NCI-H82 (cell line): Measurements from ENCODE around the gene PCDHGB7.
"Not testable (repeated sequence)": the region's sequence is repeated elsewhere in the genome, so short reads cannot be mapped to it uniquely, and the experiment has no call there.

Source experiments
- DNase-seq: peaks from one replicate; lab custom pipeline; 2025; lab: John Stamatoyannopoulos, UW

Gene PCDHGB7

GRCh38 chr5:141397756-141398551, 19.5 kb upstream of the PCDHGB7 start, which contains the start of gene PCDHGB5:
PCDHGB5 (plus strand) TSS chr5:141397947; CDS start chr5:141398128, 181 bp downstream.
- DNase-seq = not testable (repeated sequence)

GRCh38 chr5:141398608-141399007, 18.9 kb upstream of the PCDHGB7 start:
- no peak for DNase-seq

- no peak for DNase-seq
Observed at GRCh38 chr5:141399555-141400258, 17.8 kb upstream of the PCDHGB7 start.

GRCh38 chr5:141402553-141403243, 14.8 kb upstream of the PCDHGB7 start, which contains the start of gene PCDHGA9:
PCDHGA9 (plus strand) TSS chr5:141402778; CDS start chr5:141402953, 175 bp downstream.
- DNase-seq = peak; percentile 32

- DNase-seq = no peak
Observed at GRCh38 chr5:141403387-141403786, 14.1 kb upstream of the PCDHGB7 start.

GRCh38 chr5:141407790-141408505, 9.5 kb upstream of the PCDHGB7 start, which contains the start of gene PCDHGB6:
PCDHGB6 (plus strand) TSS chr5:141408021; CDS start chr5:141408203, 182 bp downstream.
- peak; percentile 52 for DNase-seq

- DNase-seq = no peak
Observed at GRCh38 chr5:141409598-141410306, 7.7 kb upstream of the PCDHGB7 start.

GRCh38 chr5:141411575-141411974, 5.9 kb upstream of the PCDHGB7 start:
- no peak for DNase-seq

GRCh38 chr5:141412854-141413539, 4.5 kb upstream of the PCDHGB7 start, which contains the start of gene PCDHGA10:
PCDHGA10 (plus strand) TSS chr5:141412987; CDS start chr5:141413176, 189 bp downstream.
- DNase-seq = peak; percentile 47

- no peak for DNase-seq
Observed at GRCh38 chr5:141413540-141414069, 3.9 kb upstream of the PCDHGB7 start.

- DNase-seq = not testable (repeated sequence)
Observed at GRCh38 chr5:141414548-141415274, 2.8 kb upstream of the PCDHGB7 start.

- DNase-seq = not testable (repeated sequence)
Observed at GRCh38 chr5:141415275-141415618, 2.2 kb upstream of the PCDHGB7 start.

- DNase-seq = no peak
Observed at GRCh38 chr5:141419074-141419880, 1.8 kb downstream of the PCDHGB7 start.

GRCh38 chr5:141420855-141421488, 3.5 kb downstream of the PCDHGB7 start, which contains the start of gene PCDHGA11:
PCDHGA11 (plus strand) TSS chr5:141421051; CDS start chr5:141421228, 177 bp downstream.
- DNase-seq = peak; percentile 9

- DNase-seq = no peak
Observed at GRCh38 chr5:141421489-141421855, 4.0 kb downstream of the PCDHGB7 start.

GRCh38 chr5:141422742-141423291, 5.3 kb downstream of the PCDHGB7 start:
- no peak for DNase-seq

- DNase-seq = no peak
Observed at GRCh38 chr5:141427783-141428426, 10.4 kb downstream of the PCDHGB7 start.
